ENCODE measurements around the gene MND1. TPM values are rescaled to one million over a fixed set of nuclear protein-coding genes. Genes with fewer than 3 reads are reported as not detected.

Gene MND1
- total RNA-seq, 1 experiment from 2014 or later: 21.8 TPM

DNA sequence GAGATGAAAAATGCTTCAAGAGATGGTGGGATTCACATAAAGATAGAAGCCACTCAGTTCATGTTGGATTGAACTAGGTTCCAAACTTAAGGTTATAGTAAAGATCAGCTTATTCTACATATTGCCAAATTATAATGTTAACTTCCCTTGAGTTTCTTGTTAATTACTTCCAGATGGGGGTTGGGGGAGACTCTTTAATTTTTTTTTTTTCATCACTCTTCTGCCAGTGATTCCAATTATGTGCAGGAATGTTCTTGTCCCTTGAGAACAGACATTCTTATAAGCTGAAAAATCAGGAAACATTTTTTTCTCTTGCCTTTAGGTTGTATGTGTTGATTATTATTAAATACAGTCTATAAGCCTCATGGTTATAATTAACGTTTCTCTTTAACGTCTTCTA lies 30.0 kb downstream of the MND1 start:
- Histone ChIP-seq H3K4me1 (peaks cover 10% of the 10 kb centered on the region; the same call in 1 of the 2 replicates), H3K4me3 (ENCODE audit: low read depth, low read length) (no peak overlapping the region), H3K27me3 (replicated peaks; ENCODE audit: control insufficient read depth, insufficient read depth, low read length) (no peaks in the 10 kb centered on the region), H3K9me3 (0 out of 2 replicates have a peak, but pooled peaks cover 2% of the 10 kb centered on the region), H3K36me3 (ENCODE audit: control insufficient read depth, insufficient read depth, low read length) (no peaks in the 10 kb centered on the region)
- Mint-ChIP-seq H3K4me3 (ENCODE audit: unreplicated experiment) (no peak overlapping the region), H3K9me3 (ENCODE audit: unreplicated experiment) (peaks cover 16% of the 10 kb centered on the region), H3K36me3 (ENCODE audit: insufficient read depth, unreplicated experiment) (peaks cover 20% of the 10 kb centered on the region), H3K4me1 (ENCODE audit: low read depth, unreplicated experiment) (no peaks in the 10 kb centered on the region), H3K27ac (ENCODE audit: unreplicated experiment) (no peak overlapping the region), H3K27me3 (ENCODE audit: insufficient read depth, unreplicated experiment) (no peaks in the 10 kb centered on the region)
- POLR2A ChIA-PET: no interaction called here
- no peak for TF ChIP-seq CTCF (IDR thresholded peaks at IDR 0.05; ENCODE audit: insufficient read depth in 1 of 2, low read depth in 1 of 2, low read length in 1 of 2, severe bottlenecking in 1 of 2, unreplicated experiment in 1 of 2)
- intact Hi-C loops (cut with micrococcal nuclease; ENCODE audit: unreplicated experiment): no loop called here
- BruUV-seq (replicated peaks): no TSS peak
- DNase-seq: no peak
- CTCF ChIA-PET: interaction anchor here (1.0 kb wide), 1 partner anchor 269 kb away, joined by 4 read pairs; no protein-coding TSS in a partner anchor

DNA sequence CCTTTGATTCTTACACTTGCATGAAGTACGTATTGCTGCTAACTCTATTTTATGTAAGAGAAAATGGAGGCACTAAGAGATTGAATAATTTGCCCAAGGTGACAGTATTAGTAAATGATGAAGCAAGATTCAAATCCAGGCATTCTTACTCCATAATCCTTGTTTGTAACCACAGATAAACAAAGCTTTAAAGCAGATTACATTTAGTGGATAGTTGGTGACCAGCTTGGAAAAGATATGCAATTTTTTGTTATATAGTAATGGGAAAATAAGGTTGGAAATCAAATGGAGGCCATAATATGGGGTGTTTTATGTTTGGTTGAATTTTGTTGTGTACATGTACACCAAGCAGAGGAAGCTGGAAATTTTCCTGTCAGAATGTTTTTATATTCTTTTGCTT lies 30.8 kb downstream of the MND1 start:
- no peak overlapping the region for H3K4me3 Mint-ChIP-seq (ENCODE audit: unreplicated experiment)
- no peaks in the 10 kb centered on the region for H3K27me3 Mint-ChIP-seq (ENCODE audit: insufficient read depth, unreplicated experiment)
- H3K9me3 ChIP-seq: 0 out of 2 replicates have a peak, but pooled peaks cover 2% of the 10 kb centered on the region
- TF ChIP-seq CTCF (IDR thresholded peaks at IDR 0.05; ENCODE audit: insufficient read depth in 1 of 2, low read depth in 1 of 2, low read length in 1 of 2, severe bottlenecking in 1 of 2, unreplicated experiment in 1 of 2): no peak
- H3K36me3 Mint-ChIP-seq (ENCODE audit: insufficient read depth, unreplicated experiment): peaks cover 17% of the 10 kb centered on the region
- ChIA-PET CTCF (no interaction called here), POLR2A (no interaction called here)
- H3K27me3 ChIP-seq (replicated peaks; ENCODE audit: control insufficient read depth, insufficient read depth, low read length): no peaks in the 10 kb centered on the region
- H3K36me3 ChIP-seq (ENCODE audit: control insufficient read depth, insufficient read depth, low read length): no peaks in the 10 kb centered on the region
- no peak overlapping the region for H3K27ac Mint-ChIP-seq (ENCODE audit: unreplicated experiment)
- BruUV-seq (replicated peaks): TSS peak; percentile 9
- peaks cover 16% of the 10 kb centered on the region for H3K9me3 Mint-ChIP-seq (ENCODE audit: unreplicated experiment)
- H3K4me1 ChIP-seq: peaks cover 10% of the 10 kb centered on the region; the same call in 1 of the 2 replicates
- no peak overlapping the region for H3K4me3 ChIP-seq (ENCODE audit: low read depth, low read length)
- H3K4me1 Mint-ChIP-seq (ENCODE audit: low read depth, unreplicated experiment): no peaks in the 10 kb centered on the region
- intact Hi-C loops (cut with micrococcal nuclease; ENCODE audit: unreplicated experiment): no loop called here
- no peak for DNase-seq

GRCh38 chr4:153383131-153383530 lies 38.6 kb downstream of the MND1 start:
- Mint-ChIP-seq H3K4me1 (ENCODE audit: low read depth, unreplicated experiment) (peaks cover 6% of the 10 kb centered on the region), H3K27ac (ENCODE audit: unreplicated experiment) (no peak overlapping the region), H3K9me3 (ENCODE audit: unreplicated experiment) (no peaks in the 10 kb centered on the region), H3K36me3 (ENCODE audit: insufficient read depth, unreplicated experiment) (no peaks in the 10 kb centered on the region), H3K27me3 (ENCODE audit: insufficient read depth, unreplicated experiment) (no peaks in the 10 kb centered on the region), H3K4me3 (ENCODE audit: unreplicated experiment) (no peak overlapping the region)
- H3K27me3 ChIP-seq (replicated peaks; ENCODE audit: control insufficient read depth, insufficient read depth, low read length): no peaks in the 10 kb centered on the region
- no peak for TF ChIP-seq CTCF (IDR thresholded peaks at IDR 0.05; ENCODE audit: insufficient read depth in 1 of 2, low read depth in 1 of 2, low read length in 1 of 2, severe bottlenecking in 1 of 2, unreplicated experiment in 1 of 2)
- H3K36me3 ChIP-seq (ENCODE audit: control insufficient read depth, insufficient read depth, low read length): no peaks in the 10 kb centered on the region
- no TSS peak for BruUV-seq (replicated peaks)
- H3K9me3 ChIP-seq: no peaks in the 10 kb centered on the region
- H3K4me3 ChIP-seq (ENCODE audit: low read depth, low read length): no peak overlapping the region
- intact Hi-C loops (cut with micrococcal nuclease; ENCODE audit: unreplicated experiment): no loop called here
- H3K4me1 ChIP-seq: 0 out of 2 replicates have a peak, but pooled peaks cover 4% of the 10 kb centered on the region
- ChIA-PET CTCF (no interaction called here), POLR2A (no interaction called here)
- DNase-seq: no peak
